CD4-positive, alpha-beta T cell treated with Interleukin-17A for 4 hours (primary cell): Measurements from ENCODE around the gene PPP1R1B.
"Not testable (repeated sequence)": the region's sequence is repeated elsewhere in the genome, so short reads cannot be mapped to it uniquely, and the experiment has no call there.

Experiments
- DNase-seq: peaks from one replicate; pipeline ENCODE4 v3.0.0-alpha.2; 2020; ENCODE audit warnings: mixed read lengths

The PPP1R1B gene

DNA sequence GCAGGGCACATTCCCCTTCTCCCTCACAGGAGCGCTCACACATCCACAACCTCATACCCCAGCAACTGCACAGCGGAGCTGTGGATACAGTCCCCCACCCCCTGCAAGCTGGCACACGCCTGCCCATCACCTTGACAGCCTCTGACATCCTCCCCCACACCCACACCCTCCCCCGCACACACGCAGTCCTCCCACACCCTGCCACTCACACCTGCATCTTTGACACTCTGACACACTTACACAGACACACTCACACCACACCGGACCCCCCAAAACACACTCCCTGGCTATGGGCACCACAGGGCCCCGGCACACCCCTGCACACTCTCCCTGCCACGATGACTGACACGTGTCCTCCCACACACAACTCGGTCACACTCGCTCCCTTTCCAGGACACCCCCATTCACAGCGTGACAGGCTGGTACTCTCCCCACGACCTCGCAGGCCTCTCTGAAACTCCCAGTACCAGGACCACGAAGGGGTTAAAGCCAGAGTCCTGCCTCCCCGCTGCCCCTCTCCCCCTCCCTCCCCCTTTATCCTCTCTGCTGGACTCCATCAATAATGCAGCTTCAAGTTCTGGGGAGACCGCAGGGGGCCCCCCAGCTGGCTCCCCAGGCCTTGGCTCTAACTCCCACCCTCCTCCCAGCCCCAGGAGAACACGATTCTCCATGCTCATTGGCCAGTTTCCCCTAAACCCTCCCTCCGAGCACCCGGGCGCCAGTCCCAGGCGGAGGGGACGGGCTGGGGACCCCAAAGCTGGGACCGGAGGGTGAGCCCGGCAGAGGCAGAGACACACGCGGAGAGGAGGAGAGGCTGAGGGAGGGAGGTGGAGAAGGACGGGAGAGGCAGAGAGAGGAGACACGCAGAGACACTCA is at the start of gene PPP1R1B:
Gene PPP1R1B, plus strand, starts transcription at position 782 of the 876 bp plus-strand sequence. CDS start 441 bp downstream, outside the sequence.
- no peak for DNase-seq

DNA sequence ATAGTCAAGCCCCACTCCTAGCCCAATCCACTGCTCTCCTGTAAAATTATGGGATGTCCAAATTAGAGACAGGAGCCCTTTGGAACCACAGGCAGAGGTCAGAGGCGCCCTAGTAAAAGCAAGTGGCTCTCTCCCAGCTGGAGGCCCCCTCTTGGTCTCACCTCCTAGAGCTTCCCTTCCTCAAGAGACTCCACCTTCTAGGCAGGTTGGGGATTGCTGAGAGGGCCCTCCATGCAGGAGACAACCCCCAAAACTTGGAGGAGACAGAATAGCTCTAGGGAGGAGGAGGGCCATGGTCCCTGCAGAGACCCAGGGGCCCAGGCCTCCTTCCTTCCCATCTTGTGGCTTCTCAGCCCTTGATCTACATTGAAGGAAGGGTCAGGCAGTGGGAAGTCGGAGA is 48.5 kb upstream of the PPP1R1B start:
- DNase-seq: no peak

DNA sequence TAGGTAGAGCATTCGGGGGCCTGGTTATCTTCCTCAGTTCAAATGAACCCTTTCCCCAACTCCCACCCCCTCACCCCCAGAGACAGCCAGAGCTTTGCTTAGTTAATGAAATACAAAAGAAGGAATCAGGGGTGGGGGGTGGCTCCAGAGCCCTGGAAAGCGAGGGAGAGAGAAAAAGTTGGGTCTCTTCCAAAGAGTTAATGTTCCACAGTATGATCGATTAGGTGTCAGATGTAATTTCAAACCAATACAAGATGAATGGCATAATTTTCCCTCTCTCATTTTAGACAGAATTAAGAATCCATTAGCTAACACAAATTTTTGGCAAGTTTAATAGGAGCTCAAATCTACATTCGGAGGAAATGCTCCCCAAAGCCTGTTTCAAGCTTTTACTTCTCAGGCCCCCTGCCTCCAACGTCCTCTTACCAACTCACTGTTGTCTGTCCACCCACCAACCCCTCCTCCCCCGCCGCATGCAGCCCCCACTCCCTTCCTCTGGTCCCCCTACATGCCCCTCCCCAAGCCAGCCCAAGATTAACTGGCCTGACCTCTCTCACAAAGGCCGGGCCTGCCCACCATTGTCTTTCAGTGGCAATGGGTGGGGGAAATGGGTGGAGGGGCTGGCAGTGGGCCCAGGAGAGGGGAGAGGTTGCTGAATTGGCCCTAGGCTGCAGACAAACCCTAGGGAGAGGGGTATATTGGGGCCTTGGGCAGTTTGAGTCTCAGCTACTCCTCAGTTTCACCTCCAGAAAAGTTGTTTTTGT is 47.3 kb upstream of the PPP1R1B start:
- no peak for DNase-seq

DNA sequence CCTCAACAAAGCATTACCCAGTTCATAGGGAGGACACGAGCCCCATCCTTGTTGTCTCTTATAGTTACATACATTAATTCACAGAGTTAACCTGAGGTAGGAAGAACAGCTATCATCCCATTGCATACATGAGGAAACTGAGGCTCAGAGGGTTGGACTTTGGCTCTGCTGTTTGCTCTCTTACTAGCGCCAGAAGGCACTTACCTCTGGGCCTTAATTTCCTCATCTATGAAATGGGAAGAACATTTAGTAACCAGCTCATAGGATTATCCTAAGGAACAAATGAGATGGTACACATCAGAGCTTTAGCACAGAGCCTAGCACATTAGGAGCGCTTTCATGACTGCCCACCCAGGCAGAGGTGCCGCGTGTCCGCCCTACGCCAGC is 46.7 kb upstream of the PPP1R1B start:
- no peak for DNase-seq

DNA sequence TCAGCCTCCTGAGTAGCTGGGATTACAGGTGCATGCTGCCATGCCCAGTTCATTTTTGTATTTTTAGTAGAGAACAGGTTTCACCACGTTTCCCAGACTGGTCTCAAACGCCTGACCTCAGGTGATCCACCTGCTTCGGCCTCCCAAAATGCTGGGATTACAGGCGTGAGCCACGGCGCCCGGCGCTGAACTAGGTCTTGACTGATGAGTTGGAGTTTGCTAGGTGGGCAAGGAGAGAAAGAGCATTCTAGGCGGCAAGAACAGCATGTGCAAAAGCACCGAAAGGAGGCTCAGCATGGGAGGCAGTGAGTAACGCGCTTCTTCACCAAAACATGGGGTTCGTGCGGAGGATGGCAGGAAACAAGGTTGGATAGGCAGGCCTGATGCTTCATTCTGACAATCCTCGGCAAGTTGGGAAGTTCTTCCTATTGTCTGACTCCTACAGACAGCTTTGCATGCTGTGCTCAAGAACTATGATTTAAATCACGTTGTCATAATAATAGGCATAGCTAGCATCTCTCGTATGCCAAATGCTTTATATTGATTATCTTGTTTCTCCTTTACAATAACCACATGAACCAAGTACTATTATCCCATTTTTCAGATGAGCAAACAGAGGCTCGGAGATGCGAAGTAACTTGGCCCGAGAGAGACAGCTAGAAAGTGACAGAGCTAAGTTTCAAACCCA is 45.5 kb upstream of the PPP1R1B start:
- no peak for DNase-seq

DNA sequence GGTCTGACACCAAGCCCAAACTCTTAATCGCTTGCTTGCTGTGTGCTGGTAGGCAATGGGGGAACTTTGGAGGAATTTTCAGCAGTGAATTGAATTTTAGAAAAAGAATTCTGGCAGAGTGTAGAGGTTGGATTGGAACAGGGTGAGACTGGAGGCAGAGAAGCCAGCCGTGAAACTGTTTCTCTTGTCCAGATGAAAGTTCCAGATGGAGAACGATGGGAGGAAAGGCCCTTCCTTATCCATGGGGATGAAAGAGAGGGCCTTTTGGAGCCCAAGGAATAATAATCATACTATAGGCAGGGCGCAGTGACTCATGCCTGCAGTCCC is 45.0 kb upstream of the PPP1R1B start:
- DNase-seq: no peak

DNA sequence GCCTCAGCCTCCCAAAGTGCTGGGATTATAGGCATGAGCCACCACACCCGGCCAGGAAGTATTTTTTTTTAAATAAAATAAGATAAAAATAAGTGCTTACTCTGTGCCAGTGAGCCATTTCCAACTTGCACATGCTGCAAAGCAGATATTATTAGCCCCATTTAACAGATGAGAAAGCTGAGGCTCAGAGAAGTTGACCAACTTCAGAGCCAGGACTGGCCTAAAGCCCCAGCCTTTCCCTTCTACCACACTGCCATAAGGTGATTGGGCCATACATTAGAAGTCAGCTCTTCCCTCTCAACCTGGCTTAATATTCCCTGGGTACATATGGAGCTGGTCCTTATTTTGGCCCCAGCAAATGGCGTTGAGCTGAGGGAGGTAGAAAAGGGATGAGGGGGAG is 44.1 kb upstream of the PPP1R1B start:
- no peak for DNase-seq

DNA sequence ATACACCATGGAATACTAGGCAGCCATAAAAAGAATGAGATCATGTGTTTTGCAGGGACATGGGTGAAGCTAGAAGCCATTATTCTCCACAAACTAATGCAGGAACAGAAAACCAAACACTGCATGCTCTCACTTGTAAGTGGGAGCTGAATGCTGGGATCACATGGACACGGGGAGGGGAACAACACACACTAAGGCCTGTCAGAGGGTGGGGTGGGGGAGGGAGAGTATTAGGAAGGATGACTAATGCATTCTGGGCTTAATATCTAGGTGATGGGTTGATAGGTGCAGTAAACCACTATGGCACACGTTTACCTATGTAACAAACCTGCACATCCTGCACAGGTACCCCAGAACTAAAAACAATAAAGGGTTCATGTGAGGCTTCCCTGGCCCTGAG is 36.6 kb upstream of the PPP1R1B start:
- DNase-seq: not testable (repeated sequence)

DNA sequence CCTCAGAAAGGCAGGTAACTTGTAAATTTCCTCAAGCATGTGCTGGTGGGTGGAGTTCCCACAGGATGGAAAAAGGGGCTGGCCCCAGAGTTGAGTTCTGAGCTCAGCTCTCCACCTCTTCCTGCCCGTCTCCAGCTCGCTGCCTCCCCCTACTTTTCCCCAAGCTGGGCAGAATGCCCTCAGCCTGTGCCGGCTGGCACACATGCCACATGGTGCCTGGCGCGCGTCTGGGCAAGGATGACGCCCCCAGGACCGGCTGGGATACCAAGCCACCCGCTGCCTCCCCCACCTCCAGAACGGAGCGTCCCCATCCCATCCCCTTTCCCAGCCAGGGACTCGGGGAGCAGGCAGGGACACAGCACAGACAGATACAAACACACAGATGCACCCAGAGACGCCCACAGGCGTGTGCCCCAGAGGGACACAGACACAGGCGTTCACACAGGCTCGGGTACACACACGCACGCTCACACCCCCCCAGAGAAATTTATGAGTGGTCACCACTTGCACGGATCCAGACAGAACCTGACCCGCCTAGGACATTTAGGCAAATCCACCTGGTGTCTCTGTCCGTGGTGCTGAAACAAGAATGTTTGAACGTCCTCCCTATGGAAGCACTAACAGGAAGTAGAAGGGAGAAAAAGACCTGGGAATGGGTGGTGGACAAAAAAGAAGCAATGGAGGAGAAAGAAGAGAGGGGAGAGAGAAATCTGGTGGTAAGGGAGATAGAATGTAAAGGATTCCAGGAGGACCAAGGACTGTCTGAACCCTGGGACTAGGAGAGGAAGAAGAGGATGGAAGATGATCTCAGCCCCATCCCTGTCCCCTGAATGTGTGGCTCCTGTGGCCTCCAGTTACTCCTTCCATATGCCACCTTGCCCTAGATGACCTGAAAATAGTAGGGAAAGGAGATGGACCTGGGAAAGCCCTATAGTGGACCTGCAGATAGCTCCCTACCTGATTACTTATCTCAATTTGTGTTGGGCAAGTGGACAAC is 34.5 kb upstream of the PPP1R1B start:
- peak; percentile 50 for DNase-seq

DNA sequence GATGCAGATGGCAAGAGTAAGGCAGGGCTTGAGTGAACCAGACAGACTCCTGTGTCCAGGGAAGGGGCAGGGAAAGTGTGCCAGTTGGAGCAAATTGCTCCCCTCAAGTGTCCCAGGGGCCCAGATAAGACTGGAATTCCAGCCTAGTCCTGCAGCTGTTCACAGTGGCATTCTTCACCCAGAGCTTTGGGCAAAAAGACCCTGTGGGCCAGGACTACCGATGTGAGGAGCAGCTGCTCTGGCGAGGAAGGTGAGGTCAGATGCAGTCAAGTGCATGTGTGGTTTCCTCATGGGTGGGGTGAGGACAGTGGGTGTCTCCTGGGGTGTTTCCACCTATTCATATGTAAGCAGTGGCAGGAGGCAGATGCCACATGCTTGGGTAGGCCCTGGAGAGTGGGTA is 33.4 kb upstream of the PPP1R1B start:
- no peak for DNase-seq

DNA sequence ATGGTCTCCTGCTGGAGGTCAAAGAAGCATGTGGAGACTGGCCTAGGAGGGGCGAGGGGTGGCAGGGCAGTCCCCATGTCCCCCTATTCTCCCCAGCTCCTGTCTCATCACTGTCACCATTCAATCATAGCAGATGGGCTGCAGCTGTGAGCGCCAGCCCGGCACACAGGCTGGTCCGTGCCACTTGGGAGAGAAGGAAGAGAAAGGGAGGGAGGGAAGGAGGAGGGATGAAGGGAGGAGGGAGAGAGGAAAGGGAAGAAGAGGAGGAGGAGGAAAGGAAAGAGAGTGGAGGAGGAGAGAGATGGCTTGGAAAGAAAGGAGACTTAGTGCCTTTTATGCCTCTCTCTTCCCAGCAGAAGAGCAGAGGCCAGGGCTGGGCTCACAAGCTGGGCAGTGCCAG is 31.5 kb upstream of the PPP1R1B start:
- DNase-seq: no peak

DNA sequence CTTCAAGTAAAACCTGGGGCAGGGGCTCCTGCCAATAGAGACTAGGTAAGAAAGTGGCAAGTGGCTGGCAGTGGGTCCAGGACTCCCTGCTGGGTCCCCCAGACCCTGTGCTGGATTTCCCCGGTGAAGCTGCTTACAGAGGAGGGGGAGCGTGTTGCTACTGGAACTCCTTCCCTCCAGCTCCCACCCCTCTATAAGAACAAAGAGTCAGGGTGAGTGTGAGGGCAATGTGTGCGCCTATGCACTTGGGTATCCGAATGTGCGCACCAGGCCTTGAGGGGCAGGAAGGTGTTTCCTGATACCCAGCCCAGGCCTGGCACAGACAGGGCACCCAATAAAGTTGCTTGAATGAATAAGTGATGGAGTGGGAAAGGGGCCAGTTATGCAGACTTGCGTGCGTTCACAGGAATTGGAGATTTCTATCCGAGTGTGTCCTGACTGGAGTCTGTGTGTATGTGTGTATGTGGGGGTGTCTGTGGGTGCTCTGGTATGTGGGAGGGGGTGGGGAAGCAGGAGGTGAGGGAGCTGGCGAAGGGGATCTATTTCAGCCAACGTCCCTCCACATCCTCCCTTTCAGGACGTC is 30.7 kb upstream of the PPP1R1B start:
- no peak for DNase-seq

DNA sequence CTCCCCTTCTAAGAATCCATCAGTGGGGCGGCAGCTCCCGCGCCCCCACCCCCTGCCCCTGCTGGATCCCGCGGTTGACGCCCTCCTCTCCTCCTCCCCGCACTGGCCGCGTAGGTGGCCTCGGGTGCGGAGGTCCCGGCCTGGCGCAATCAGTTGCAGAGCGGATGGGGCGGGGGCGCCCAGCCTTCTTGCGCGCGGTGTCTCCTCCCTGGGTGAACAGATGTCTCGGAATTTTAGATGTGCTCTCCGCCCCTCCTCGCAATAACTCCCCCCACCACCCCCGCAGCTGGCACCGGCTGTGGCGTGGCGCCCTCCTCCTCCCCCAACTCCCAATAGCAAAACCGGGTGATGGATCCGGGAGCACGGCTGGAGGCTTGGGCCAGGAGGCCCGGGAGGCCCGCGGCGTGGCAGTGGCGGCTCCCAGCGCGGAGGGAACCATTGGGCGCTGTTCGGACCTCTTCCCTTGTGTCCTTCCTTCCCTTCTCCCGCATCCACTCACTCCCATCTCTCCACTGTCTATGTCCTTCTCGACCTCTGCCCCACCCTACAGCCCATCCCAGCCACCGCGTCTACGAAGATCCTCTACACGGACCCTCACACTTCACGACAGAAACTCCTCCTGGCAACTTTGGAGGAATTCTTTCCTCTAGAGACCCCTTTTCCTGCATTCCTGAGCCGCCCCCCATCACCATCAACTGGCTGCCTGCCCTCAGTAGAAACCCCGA is 30.0 kb upstream of the PPP1R1B start:
- DNase-seq: no peak

DNA sequence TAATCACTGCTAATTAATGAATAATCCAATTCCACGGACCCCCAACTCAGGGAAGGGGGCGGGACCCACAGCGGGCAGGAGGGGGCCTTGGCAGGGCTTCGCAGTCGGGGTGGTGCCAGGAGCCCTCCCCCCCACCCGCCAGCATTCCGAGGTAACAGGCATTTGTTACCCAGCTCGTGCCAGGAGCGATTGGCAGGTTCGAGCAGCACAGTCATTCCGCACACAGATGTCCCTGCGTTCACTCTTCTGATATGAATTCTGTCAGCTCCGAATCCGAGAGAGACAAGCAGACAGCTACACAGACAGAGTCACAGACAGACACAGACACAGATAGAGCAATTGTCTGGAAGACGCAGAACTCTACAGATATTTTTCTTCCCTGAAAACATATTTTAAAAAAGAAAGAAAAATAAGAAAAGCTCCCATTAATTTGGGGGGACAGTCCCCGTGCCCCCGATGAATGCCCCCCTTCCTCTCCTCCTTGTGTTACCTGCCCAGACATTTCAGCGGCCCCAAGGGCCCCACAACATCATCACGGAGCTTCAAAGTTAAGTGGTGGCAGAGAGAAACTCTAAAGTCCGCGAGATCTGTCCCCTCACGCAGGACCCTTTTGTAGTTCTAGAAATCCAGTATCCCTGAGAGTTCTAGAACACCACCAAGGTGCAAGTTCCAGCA is 29.2 kb upstream of the PPP1R1B start:
- DNase-seq: no peak

DNA sequence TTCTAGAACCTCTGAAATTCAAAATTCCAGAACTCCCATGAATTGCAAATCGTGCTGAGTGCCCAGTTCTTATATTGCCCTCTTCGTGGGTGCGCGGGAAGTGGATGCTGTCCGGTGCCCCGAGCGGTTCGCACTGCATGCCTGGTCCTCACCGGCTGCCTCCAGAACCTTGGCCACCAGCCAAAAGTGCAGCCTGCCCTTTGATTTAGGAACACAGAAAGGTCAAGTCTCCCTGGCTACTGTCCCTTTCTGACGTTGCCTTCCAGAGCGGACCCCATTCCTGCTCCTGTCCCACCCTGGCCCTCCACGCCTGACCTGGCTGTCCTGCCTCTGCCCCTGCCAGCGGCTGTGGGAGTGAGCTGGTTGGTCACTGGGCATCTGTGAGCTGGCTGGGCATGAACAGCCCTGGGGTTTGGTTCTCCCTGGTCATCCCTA is 28.7 kb upstream of the PPP1R1B start:
- DNase-seq: no peak

DNA sequence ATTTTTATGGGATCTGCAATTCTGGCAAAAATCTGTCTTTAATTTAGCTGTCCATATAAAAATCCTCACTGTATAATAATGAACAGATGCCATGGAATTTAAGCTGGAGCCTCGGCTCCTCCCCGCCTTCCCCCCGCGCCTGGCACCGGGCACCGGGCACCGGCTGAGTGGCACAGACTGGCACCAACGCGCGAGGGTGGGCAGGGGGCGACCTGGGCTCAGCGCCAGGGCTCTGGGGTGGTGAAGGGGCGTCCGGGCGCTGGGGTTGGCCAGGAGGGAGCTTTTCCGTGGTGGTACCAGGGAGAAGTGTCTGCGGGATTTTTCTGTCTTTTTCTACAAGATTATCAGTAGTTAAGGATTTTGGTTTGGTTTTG is 28.1 kb upstream of the PPP1R1B start:
- no peak for DNase-seq

DNA sequence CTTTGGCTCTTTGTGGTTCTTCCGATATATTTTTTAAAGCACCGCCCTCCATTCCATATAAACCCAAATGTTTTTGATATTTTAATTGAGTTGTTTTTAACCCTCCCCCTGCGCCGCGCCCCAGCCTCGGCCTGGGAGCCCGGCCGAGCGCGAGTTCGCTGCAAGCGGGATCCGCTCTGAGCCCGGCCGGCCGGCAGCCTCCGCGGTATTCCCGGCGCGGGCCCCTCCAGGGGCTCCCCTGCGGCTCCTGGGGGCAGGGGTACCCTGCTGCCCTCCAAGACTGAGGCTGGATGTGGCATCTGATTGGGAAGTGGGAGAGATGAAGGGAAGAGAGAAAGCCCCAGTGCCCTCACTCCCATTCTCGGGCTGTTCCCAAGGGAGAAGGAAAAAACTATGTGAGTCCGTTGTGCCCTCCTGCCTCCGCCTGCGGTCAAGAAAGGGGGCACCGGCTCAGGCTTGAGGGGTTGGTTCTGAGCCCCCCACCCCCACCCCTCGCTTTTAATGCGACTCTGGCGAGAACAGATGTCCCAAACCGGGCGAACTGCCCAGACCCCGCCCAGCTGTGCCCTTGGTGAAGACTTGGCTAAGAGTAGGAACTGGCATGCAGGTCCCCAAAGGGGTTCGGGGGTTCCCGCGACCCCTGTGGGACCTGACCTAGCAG is 27.6 kb upstream of the PPP1R1B start:
- no peak for DNase-seq

DNA sequence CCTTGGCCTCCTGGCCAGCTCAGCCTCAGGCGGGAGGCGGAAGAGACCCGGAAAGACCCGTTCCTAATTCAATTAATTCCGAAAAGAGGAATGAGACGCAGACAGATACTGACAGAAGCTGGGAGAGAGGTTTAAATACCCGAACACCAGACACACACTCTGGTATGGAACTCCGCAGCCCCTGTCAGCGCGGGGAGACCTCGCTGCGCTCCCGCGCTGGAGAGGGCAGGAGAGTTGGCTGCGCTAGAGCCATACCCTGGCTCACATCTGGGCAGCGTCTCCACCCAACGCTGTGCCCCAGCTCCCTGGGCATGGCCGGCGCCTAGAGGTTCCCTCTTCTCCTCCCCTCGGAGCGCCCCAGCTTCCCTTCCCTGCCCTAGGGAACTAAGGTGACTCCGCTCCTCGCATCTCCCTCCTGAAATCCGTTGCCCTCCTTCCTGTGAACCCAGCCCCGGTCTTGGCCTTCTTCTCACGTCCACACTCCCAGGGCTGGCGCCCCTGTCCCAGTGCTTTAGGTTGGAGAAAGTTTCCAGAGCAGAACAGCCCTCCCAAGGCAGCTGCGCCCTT is 27.0 kb upstream of the PPP1R1B start:
- DNase-seq: no peak

DNA sequence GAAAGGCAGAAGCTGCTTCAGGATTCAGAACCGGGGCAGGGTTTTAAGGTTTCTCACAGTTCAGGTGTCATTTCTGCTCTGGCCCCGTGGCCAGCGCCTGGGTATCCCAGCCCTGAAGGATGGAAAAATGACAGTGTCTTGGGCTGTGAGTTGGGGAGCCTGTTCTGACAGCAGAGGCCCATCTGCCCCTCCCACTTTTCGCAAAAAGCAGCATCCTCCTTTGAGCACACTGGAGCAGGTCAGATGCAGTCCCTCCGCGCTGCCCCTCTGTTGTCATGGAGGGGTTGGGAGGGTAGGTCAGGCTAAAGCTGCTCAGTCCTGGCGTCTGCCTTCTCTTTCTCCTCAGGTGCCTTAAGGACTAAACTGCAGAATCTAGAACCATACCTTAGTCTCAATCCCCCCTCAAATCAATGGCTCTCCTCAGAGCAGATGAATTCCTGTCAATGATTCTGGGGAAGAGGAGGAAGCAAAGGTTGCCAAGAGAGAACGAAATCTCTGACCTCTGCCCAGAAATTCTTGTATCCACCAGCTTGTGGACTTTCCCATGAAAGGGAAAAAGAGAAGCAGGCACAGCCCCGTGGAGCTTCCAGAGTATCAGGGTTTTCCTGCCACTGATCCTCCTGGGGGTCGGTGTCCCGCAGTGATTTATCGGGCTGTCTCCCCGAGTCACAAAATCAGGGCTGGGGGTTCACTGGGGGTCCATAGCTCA is 26.3 kb upstream of the PPP1R1B start:
- no peak for DNase-seq
